CD4-positive, alpha-beta T cell treated with Interleukin-10 for 1 hour (primary cell): ENCODE measurements around the gene STAT4.

ENCODE experiments used
- DNase-seq: peaks from one replicate; pipeline ENCODE4 v3.0.0-alpha.2; 2020

Gene STAT4

GRCh38 chr2:191143791-191144190, 7.0 kb downstream of the STAT4 start:
- no peak for DNase-seq

DNA sequence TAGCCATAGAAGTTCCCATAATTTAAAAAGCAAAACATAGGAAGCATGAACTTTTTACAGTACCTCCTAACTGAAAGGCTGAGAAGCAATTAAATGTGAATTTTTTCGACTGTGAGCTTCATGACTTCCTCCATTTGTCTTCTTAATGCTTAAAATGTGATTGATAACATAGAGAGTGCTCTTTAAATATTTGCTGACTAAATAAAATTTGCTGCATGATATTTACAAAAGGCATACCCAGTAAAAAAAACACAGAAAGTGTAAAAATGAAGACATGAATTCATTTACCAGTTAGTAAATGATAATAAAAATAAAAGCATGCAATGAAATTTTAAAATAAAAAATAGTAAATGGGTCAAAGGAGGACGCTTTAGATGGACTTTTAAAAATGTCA, 21.9 kb downstream of the STAT4 start:
- no peak for DNase-seq

- DNase-seq: peak; percentile 54
Observed at GRCh38 chr2:191128172-191128910, 22.5 kb downstream of the STAT4 start.

DNA sequence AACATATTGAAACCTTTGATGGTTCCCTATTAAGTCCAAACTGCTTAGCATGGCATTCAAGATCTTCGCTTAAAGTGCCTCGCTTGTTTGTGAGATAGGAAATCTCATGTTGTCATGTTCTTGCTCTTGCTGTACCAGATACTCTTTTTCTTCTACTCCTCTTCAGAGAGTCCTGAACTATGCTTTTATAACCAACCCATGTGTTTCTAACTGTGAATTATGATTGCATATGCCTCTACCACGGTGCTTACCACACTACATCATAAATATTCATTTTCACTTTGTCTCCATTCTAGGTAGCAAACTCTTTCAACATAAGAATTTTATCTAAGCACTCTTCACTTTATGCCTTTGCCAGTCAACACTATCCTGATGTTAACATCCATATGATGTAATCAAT, 23.6 kb downstream of the STAT4 start:
- DNase-seq: no peak

DNA sequence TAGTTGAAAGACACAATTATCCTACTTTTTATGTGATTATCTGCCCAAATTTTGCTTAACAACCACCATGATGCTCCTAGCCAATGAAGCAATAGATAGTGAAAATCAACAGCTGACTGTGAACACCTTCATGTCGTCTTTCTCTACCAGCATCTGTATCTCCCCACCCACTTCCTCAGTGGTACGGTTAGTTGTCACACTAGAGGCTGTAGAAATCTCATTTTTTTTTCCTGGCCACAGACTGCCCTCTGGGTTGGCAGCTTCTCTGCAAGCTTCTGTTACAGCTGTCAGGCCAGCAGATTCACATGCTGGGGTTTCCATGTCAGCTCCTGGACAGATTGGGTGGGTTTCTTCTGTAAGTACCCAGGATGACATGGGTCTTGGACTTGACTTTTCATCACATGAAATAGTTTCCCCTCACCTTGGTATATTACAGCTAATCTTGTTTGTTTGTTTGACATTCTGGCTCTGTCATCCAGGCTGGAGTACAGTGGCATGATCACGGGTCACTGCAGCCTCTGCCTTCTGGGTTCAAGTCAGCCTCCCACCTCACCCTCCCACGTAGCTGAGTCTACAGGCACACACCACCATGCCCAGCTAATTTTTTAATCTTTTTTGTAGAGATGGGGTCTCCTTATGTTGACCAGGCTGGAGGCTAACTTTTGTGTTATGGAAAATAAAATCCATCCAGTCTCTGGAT, 24.3 kb downstream of the STAT4 start:
- peak; percentile 67 for DNase-seq

DNA sequence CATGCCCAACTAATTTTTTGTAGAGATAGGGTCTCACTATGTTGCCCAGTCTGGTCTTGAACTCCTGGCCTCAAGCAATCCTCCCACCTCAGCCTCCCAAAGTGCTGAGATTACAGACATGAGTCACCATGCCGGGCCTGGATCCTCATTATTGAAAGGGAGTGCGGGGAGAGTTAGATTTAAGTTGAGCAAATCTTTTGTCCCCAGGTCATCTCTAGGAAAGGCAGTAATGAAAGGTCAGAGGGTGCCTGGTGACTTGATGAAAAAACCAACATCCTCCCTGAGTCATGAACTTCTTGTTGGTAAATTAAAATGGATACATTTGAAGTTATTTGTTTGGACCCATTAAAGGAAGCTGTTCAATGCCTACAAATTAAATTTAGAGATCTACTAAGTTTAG, 25.1 kb downstream of the STAT4 start:
- DNase-seq: no peak

DNA sequence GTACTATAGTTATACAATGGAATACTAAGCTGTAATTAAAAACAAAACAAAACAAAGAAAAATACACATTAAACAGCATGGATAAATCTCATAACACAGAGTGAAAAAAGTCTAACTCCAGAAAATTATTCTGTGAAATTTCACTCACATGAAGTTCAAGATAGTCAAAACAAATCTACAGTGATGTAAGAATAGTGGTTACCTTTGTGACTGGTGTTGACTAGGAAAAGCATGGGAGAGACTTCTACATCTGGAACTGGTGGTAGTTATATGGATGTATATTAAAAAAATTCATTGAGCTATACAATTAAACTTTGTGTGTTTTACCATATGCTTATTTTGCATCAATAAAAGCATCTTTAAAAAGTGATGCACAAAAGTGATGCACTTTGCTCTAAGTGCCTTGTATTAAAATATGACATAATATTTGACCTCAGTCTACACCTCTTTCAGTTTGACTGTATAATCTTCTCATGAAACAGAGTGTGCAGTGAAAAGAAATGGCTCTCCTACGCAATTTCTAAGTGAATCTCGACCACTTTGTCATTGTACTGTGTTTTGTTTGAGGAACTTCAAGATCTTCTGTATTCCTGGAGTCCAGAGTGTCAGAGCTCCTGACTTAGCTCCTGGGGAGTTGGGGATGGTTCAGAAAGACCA, 28.0 kb downstream of the STAT4 start:
- DNase-seq: no peak

GRCh38 chr2:191117341-191117740, 33.5 kb downstream of the STAT4 start:
- no peak for DNase-seq

DNA sequence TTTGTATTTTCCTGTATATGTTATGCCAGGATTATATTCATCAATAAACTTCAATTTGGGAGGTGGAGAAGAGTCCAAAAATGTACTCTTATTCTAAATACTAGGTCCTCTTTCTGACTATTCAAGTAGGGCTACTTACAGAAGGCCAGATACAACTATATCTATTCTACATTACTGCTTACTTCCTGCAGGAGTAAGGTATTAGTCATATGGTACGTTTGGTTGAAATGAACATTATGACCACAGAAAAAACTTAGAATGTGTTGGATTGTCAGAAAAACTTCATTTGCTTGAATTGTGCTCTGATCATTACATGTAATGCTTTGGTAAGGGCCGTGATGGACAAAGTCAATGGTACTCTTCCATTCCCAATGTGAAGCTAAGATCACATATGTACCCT, 35.0 kb downstream of the STAT4 start:
- DNase-seq: no peak

DNA sequence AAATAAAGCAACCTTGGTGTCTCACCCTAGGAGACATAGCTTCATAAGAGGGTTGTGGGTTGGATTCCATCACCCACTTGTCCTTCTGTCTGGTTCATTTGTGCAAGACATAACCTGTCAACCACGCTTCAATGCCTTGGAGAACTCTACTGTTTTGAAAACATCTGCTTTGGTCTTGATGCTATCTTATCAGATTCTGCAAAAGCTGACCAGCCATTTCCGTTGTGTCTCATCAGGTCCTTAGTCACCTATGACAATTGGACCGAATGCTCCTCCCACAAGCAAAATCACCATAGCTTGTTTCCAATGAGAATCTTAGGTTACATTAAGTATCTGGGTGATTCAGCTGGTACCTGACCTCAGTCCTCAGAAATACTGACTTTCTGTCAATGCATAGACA, 35.4 kb downstream of the STAT4 start:
- DNase-seq: peak; percentile 84

- DNase-seq: peak; percentile 79
Observed at GRCh38 chr2:191114403-191114886, 36.3 kb downstream of the STAT4 start.

- DNase-seq: peak; percentile 40
Observed at GRCh38 chr2:191113761-191114160, 37.0 kb downstream of the STAT4 start.

GRCh38 chr2:191112448-191112901, 38.3 kb downstream of the STAT4 start:
- no peak for DNase-seq

GRCh38 chr2:191109888-191110287, 40.9 kb downstream of the STAT4 start:
- DNase-seq: no peak

GRCh38 chr2:191108331-191108730, 42.5 kb downstream of the STAT4 start:
- no peak for DNase-seq

DNA sequence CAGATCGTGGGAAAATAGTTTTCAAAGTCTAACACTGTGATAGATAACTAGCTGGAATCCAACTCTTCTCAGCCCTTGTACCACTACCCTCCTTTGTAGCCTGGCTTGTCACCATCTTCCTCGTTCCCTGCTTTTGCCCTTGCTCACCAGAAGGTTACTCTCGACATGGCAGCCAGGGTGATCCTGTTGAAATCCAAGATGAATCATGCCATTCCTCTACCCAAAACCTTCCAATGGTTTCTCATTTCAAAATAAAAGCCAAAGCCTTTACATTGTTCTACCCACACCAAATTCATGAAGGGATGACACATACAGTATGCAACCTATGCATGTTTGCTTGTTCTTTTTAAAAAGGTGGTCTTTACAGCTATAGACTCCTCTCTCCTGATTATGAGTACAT, 45.7 kb downstream of the STAT4 start:
- DNase-seq: no peak

GRCh38 chr2:191103774-191104173, 47.0 kb downstream of the STAT4 start:
- DNase-seq: no peak

DNA sequence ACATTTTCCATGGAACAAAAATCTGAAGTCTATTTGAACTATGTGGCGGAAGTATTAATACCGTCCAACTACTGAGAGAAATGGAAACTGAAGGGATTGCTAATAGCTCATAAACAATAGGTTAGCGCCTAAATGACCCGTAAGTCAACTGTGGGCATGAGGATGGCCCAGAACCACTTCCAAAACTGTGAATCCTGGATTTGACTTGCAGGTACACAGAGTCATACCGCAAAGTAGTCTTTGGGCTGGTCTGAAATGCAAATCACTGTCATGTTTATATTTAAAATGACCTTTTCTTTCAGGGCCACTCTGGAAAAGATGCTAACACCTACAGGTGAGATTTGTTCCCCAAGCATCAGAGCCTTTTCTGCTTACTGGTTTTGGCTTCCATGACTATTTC, 50.6 kb downstream of the STAT4 start:
- no peak for DNase-seq

GRCh38 chr2:191087311-191087710, 63.5 kb downstream of the STAT4 start:
- no peak for DNase-seq

GRCh38 chr2:191086706-191087105, 64.1 kb downstream of the STAT4 start:
- DNase-seq: no peak

DNA sequence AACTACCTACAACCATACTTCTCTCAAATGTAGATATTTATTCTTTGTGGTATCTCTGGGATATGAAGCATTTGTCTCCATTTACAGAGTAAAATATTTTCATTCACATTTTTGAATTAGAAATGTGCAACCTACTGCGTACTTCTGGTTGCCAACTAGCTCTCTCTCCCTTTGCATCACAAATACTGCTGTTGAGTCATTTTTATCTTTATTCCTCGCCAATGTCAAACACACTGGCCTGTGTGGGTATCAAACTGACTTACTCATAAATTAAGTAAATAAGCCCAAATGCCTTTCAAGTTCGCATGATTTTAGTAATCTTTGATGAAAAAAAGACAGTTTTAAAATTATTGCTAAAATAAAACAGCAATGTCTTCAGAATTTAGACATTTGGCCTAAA, 67.3 kb downstream of the STAT4 start:
- no peak for DNase-seq

GRCh38 chr2:191082321-191082720, 68.5 kb downstream of the STAT4 start:
- DNase-seq: no peak

DNA sequence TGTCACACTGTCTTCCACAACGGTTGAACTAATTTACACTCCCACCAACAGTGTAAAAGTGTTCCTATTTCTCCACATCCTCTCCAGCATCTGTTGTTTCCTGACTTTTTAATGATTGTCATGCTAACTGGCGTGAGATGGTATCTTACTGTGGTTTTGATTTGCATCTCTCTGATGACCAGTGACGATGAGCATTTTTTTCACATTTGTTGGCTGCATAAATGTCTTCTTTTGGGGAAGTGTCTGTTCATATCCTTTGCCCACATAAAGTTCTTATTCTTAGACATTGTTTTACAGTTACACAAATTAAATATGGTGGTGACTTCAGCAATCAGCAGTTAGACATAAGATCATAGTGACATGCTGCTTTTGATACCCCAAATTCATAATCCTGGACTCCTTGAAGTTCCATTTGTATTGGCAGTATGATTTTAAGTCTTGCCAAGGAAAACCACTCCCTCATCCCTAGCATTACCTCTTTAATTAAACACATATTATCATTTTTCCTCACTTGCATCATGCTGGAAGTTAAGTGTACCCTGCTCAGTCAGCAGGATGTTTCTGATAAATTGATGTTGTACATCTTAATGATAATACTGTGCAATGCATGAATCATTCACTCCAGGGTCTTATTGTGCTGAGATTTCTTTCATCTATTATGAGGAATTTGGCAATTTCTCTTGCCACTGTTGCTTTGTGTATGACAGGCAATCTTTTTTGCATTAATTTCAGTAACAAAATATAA, 69.2 kb downstream of the STAT4 start:
- no peak for DNase-seq
